A549 treated with ZK216348 at 1 μM for 4 hours (cell line): ENCODE results near the gene SNUPN. TPM values are rescaled to one million over a fixed set of nuclear protein-coding genes. Genes with fewer than 3 reads are reported as not detected.

Experiments used
- total RNA-seq: library from RNA; stranded (reverse); fragments of 200-300 nt; extraction: Qiagen RNA extraction; gene quantifications from 5 replicates; pipeline ENCODE4 v1.2.3, GENCODE V29; 2022; ENCODE audit warnings: low read depth

Gene SNUPN
- total RNA-seq = 31.0 to 35.0 TPM (median 33.4 TPM) in 5 replicates

GRCh38 chr15:75625542-75626347 lies at the start of gene SNUPN:
Gene SNUPN, minus strand, starts transcription at chr15:75625725. Its CDS starts 4,674 bp downstream, at chr15:75621051.

GRCh38 chr15:75647370-75648155 lies 22.0 kb upstream of the SNUPN start, which contains the start of gene SNX33:
Gene SNX33, plus strand, starts transcription at chr15:75647912. Its CDS starts 1,191 bp downstream, at chr15:75649103.

GRCh38 chr15:75639709-75640482 lies 14.4 kb upstream of the SNUPN start, which contains the start of gene IMP3:
Gene IMP3, minus strand, starts transcription at chr15:75640224. Its CDS starts 56 bp downstream, at chr15:75640168.

GRCh38 chr15:75578948-75579920 lies 46.3 kb downstream of the SNUPN start, which contains the start of gene PTPN9:
Gene PTPN9, minus strand, starts transcription at chr15:75579315. Its CDS starts 539 bp downstream, at chr15:75578776.

Other genes with a start within 250 kb of the SNUPN start
- gene SIN3A, start 174.0 kb downstream of the SNUPN start, total RNA-seq = 26.0 to 34.8 TPM (median 30.3 TPM) in 5 replicates
- 36.1 to 53.2 TPM (median 46.7 TPM) in 5 replicates for gene PTPN9, start 46.4 kb downstream of the SNUPN start, total RNA-seq
- 87.1 to 125 TPM (median 121 TPM) in 5 replicates for gene IMP3, start 14.5 kb upstream of the SNUPN start, total RNA-seq
- gene SNX33, start 22.2 kb upstream of the SNUPN start, total RNA-seq = 11.1 to 18.1 TPM (median 15.8 TPM) in 5 replicates
- 0.04 to 0.27 TPM (median 0.09 TPM) in 5 replicates for gene CSPG4, start 87.1 kb upstream of the SNUPN start, total RNA-seq
- 28.4 to 59.7 TPM (median 40.1 TPM) in 5 replicates for gene UBE2Q2, start 217.7 kb upstream of the SNUPN start, total RNA-seq